Lower leg skin (tissue), 3 donors: Measurements from ENCODE around the gene TGFA.

ENCODE experiments used
- POLR2A ChIP-seq, 2 donors: fragments of 450-650 bp; IDR thresholded peaks; one replicate each; pipeline ENCODE4 v1.6.1; 2016 to 2017; ENCODE audit warnings: antibody characterized with exemption in 2 of 2, mild to moderate bottlenecking in 1 of 2, moderate library complexity in 1 of 2
- TF ChIP-seq, protein P1 (sequence below), 3 donors: fragments of 450-650 bp; IDR thresholded peaks; one replicate each; pipeline ENCODE4 v1.5.1; 2016; ENCODE audit warnings: antibody characterized with exemption in 3 of 3, mild to moderate bottlenecking in 3 of 3, moderate library complexity in 2 of 3

DNA sequence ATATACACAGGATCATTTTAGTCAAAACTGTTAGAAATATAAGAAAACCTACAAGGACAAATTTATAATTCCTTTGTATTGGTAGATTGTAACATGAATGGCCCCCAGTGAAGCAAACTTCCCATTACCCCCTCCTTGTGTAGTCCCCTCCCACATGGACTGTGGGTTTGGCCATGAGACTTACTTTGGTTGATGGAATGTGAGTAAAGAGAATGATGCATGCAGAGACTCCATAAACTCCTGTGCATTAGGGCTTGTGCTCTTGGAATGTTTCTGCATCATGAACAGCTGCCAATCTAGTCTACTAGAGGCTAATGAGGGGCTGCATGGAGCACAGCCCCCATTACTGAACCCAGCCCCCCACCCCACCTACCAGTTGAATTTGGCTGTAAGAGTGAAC, 8.3 kb upstream of the TGFA start:
- TF ChIP-seq POLR2A (IDR thresholded peaks at IDR 0.05) = no peak
- TF ChIP-seq, protein P1, sequence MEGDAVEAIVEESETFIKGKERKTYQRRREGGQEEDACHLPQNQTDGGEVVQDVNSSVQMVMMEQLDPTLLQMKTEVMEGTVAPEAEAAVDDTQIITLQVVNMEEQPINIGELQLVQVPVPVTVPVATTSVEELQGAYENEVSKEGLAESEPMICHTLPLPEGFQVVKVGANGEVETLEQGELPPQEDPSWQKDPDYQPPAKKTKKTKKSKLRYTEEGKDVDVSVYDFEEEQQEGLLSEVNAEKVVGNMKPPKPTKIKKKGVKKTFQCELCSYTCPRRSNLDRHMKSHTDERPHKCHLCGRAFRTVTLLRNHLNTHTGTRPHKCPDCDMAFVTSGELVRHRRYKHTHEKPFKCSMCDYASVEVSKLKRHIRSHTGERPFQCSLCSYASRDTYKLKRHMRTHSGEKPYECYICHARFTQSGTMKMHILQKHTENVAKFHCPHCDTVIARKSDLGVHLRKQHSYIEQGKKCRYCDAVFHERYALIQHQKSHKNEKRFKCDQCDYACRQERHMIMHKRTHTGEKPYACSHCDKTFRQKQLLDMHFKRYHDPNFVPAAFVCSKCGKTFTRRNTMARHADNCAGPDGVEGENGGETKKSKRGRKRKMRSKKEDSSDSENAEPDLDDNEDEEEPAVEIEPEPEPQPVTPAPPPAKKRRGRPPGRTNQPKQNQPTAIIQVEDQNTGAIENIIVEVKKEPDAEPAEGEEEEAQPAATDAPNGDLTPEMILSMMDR (IDR thresholded peaks at IDR 0.05) = no peak
